ENCODE results near the gene PPIC.

- TF ChIP-seq CTCF (IDR thresholded peaks at IDR 0.05): no peak
- TF ChIP-seq POLR2A (IDR thresholded peaks at IDR 0.05): no peak
These were observed 54.7 kb downstream of the PPIC start for GRCh38 chr5:122981846-122982245.
